GM23248 (cell line): ENCODE results near the gene EPG5. TPM values are rescaled to one million over a fixed set of nuclear protein-coding genes. Genes with fewer than 3 reads are reported as not detected.
A peak's percentile ranks its signal among the peaks of the same experiment; 100 is the strongest.
"Not testable (repeated sequence)": the region's sequence is repeated elsewhere in the genome, so short reads cannot be mapped to it uniquely, and the experiment has no call there.

Experiments
- DNase-seq: peaks from one replicate; pipeline ENCODE4 v3.0.0-alpha.2; 2015
- H2AFZ ChIP-seq: fragments of 200-600 bp; sonication (generic); 2 replicates; pipeline ENCODE4 v1.6.1; 2016; ENCODE audit warnings: antibody characterized with exemption
- H3F3A ChIP-seq: fragments of 200-600 bp; sonication (generic); 2 replicates; pipeline ENCODE4 v1.6.1; 2016; ENCODE audit warnings: mild to moderate bottlenecking, antibody characterized with exemption, mixed run types; ENCODE audit not compliant: insufficient read depth
- H3K27ac ChIP-seq: fragments of 200-600 bp; sonication (generic); 2 replicates; pipeline ENCODE4 v1.5.1; 2016; ENCODE audit warnings: mild to moderate bottlenecking
- H3K27me3 ChIP-seq: fragments of 200-600 bp; sonication (generic); replicated peaks from 2 replicates; pipeline ENCODE4 v1.6.1; 2016; ENCODE audit warnings: mild to moderate bottlenecking; ENCODE audit not compliant: insufficient read depth
- H3K36me3 ChIP-seq: fragments of 200-600 bp; sonication (generic); 2 replicates; pipeline ENCODE4 v1.6.1; 2016; ENCODE audit warnings: low read depth, mild to moderate bottlenecking
- H3K4me1 ChIP-seq: fragments of 200-600 bp; sonication (generic); 2 replicates; pipeline ENCODE4 v1.6.1; 2016; ENCODE audit warnings: mild to moderate bottlenecking; ENCODE audit not compliant: insufficient read depth
- H3K4me2 ChIP-seq: fragments of 200-600 bp; sonication (generic); one replicate; pipeline ENCODE4 v1.6.1; 2016; ENCODE audit warnings: mild to moderate bottlenecking; ENCODE audit not compliant: unreplicated experiment
- H3K4me3 ChIP-seq: fragments of 200-600 bp; sonication (generic); 2 replicates; pipeline ENCODE4 v1.5.1; 2016; ENCODE audit warnings: mild to moderate bottlenecking
- H3K79me2 ChIP-seq: fragments of 200-600 bp; sonication (generic); 2 replicates; pipeline ENCODE4 v1.6.1; 2016; ENCODE audit warnings: mild to moderate bottlenecking; ENCODE audit not compliant: insufficient read depth
- H3K9ac ChIP-seq: fragments of 200-600 bp; sonication (generic); 2 replicates; pipeline ENCODE4 v1.6.1; 2016; ENCODE audit warnings: mild to moderate bottlenecking
- H3K9me2 ChIP-seq: fragments of 200-600 bp; sonication (generic); 2 replicates; pipeline ENCODE4 v1.6.1; 2016; ENCODE audit warnings: mixed run types, mild to moderate bottlenecking, moderate library complexity; ENCODE audit not compliant: insufficient read depth
- H3K9me3 ChIP-seq: fragments of 200-600 bp; sonication (generic); one replicate; pipeline ENCODE4 v1.6.1; 2017; ENCODE audit warnings: low read depth
- H4K20me1 ChIP-seq: fragments of 200-600 bp; sonication (generic); 2 replicates; pipeline ENCODE4 v1.6.0; 2016; ENCODE audit not compliant: insufficient read depth
- EZH2 ChIP-seq: fragments of 200-600 bp; sonication (generic); IDR thresholded peaks from 2 replicates; pipeline ENCODE4 v1.6.1; 2018; ENCODE audit warnings: antibody characterized with exemption, mild to moderate bottlenecking; ENCODE audit not compliant: insufficient read depth, poor library complexity, severe bottlenecking
- EZH2phosphoT487 ChIP-seq: fragments of 200-600 bp; sonication (generic); IDR thresholded peaks from 2 replicates; pipeline ENCODE4 v1.6.1; 2018; ENCODE audit warnings: antibody characterized with exemption, moderate library complexity, mild to moderate bottlenecking, low read depth; ENCODE audit not compliant: insufficient read depth
- WGBS, 2 experiments: methylation state at CpG; one replicate each; pipeline ENCODE4 v1.1.6; 2015 to 2017; ENCODE audit warnings: low lambda C conversion rate in 2 of 2, low coverage in 1 of 2; ENCODE audit errors: missing lambda C conversion rate in 2 of 2; 5-methylcytosine and 5-hydroxymethylcytosine counted together
- in situ Hi-C: fragments of 300-500 bp; cut with MboI; formaldehyde crosslinking; loops from 2 replicates; pipeline ENCODE4 v1.15.0; 2020
- polyA plus RNA-seq: library from polyadenylated mRNA; unstranded; fragments of >200 nt; fragmentation: Nextera tagmentation; extraction: Ambion mirVana; gene quantifications from 2 replicates; pipeline ENCODE4 v1.2.1, GENCODE V29; 2016
- total RNA-seq: library from RNA; depleted of rRNA; stranded (reverse); fragments of >200 nt; shearing (Covaris generic); gene quantifications from 2 replicates; pipeline ENCODE4 v1.2.3, GENCODE V29; 2014

The EPG5 gene
- total and polyA plus RNA-seq, 2 experiments from 2014 or later, result 22.0 to 77.7 TPM

GRCh38 chr18:45817543-45817942 is 149.6 kb downstream of the EPG5 start:
- DNase-seq, result no peak
- TF ChIP-seq EZH2 (no peak), EZH2phosphoT487 (no peak)
- H3K36me3 ChIP-seq, result no peaks in the 10 kb centered on the region
- H3K27me3 ChIP-seq, result no peaks in the 10 kb centered on the region
- peaks cover 10% of the 10 kb centered on the region for H3K4me1 ChIP-seq
- no peaks in the 10 kb centered on the region for H3F3A ChIP-seq
- no peak overlapping the region for H3K27ac ChIP-seq
- H3K9ac ChIP-seq, result no peak overlapping the region
- H3K4me2 ChIP-seq, result no peak overlapping the region
- in situ Hi-C loops, result no loop called here
- no peaks in the 10 kb centered on the region for H3K9me2 ChIP-seq
- H2AFZ ChIP-seq, result no peak overlapping the region
- peaks cover 5% of the 10 kb centered on the region for H3K9me3 ChIP-seq
- H3K4me3 ChIP-seq, result no peak overlapping the region
- H3K79me2 ChIP-seq, result no peaks in the 10 kb centered on the region
- H4K20me1 ChIP-seq, result no peaks in the 10 kb centered on the region
- 52 to 65% methylated on average over 1 of the region's 1 CpG for WGBS, 2 experiments

- in situ Hi-C loops, H3K4me3 ChIP-seq, H3K9me2 ChIP-seq: not testable (repeated sequence)
These were observed 152.4 kb downstream of the EPG5 start for GRCh38 chr18:45814733-45815132.

GRCh38 chr18:45807144-45807543 is 160.0 kb downstream of the EPG5 start:
- H3K36me3 ChIP-seq, H3K79me2 ChIP-seq, H4K20me1 ChIP-seq, in situ Hi-C loops, H3K9me3 ChIP-seq, H3K4me2 ChIP-seq, H3K27me3 ChIP-seq, H3K9me2 ChIP-seq, H3K9ac ChIP-seq, H2AFZ ChIP-seq, H3K27ac ChIP-seq, H3K4me3 ChIP-seq, DNase-seq: not testable (repeated sequence)
- 25 to 29% methylated on average over 2 of the region's 2 CpGs for WGBS, 2 experiments
- Histone ChIP-seq H3F3A (peaks cover 24% of the 10 kb centered on the region), H3K4me1 (peaks cover 27% of the 10 kb centered on the region)

More at GRCh38 chr18:45814733-45815132, 152.4 kb downstream of the EPG5 start:
- H2AFZ ChIP-seq, H3F3A ChIP-seq, H3K27me3 ChIP-seq, H3K9ac ChIP-seq, H3K4me2 ChIP-seq, H4K20me1 ChIP-seq, H3K4me1 ChIP-seq, DNase-seq, H3K79me2 ChIP-seq, H3K27ac ChIP-seq, H3K36me3 ChIP-seq, H3K9me3 ChIP-seq: not testable (repeated sequence)

GRCh38 chr18:45806226-45806625 is 160.9 kb downstream of the EPG5 start:
- Histone ChIP-seq H2AFZ (peak overlapping the region; percentile 53; the same call in 1 of the 2 replicates), H3K4me2 (peak overlapping the region; percentile 19), H3K4me1 (peaks cover 36% of the 10 kb centered on the region), H3K9me2 (no peaks in the 10 kb centered on the region), H3F3A (peaks cover 30% of the 10 kb centered on the region), H3K9ac (0 out of 2 replicates have a peak overlapping the region, but pooled peaks have one; percentile 35), H4K20me1 (no peaks in the 10 kb centered on the region), H3K27ac (peak overlapping the region; percentile 58), H3K36me3 (no peaks in the 10 kb centered on the region), H3K79me2 (no peaks in the 10 kb centered on the region), H3K9me3 (no peaks in the 10 kb centered on the region), H3K4me3 (no peak overlapping the region), H3K27me3 (no peaks in the 10 kb centered on the region)
- DNase-seq, result peak; percentile 59
- in situ Hi-C loops, result no loop called here
- WGBS, 2 experiments, result 52 to 53% methylated on average over 2 of the region's 2 CpGs
- TF ChIP-seq EZH2 (no peak), EZH2phosphoT487 (no peak)

GRCh38 chr18:45805551-45805950 is 161.6 kb downstream of the EPG5 start:
- Histone ChIP-seq H3K27ac (peak overlapping the region; percentile 58), H3K9me3 (no peaks in the 10 kb centered on the region), H3F3A (peaks cover 31% of the 10 kb centered on the region), H2AFZ (no peak overlapping the region), H3K4me3 (no peak overlapping the region), H4K20me1 (no peaks in the 10 kb centered on the region), H3K9me2 (no peaks in the 10 kb centered on the region), H3K79me2 (no peaks in the 10 kb centered on the region), H3K36me3 (no peaks in the 10 kb centered on the region), H3K4me1 (peaks cover 39% of the 10 kb centered on the region), H3K27me3 (no peaks in the 10 kb centered on the region), H3K4me2 (peak overlapping the region; percentile 19), H3K9ac (no peak overlapping the region)
- DNase-seq, result no peak
- TF ChIP-seq EZH2phosphoT487 (no peak), EZH2 (no peak)
- in situ Hi-C loops, result no loop called here
